ENCODE results near the gene PLCB1. TPM values are rescaled to one million over a fixed set of nuclear protein-coding genes. Genes with fewer than 3 reads are reported as not detected.

The PLCB1 gene
- polyA plus RNA-seq, 1 donor (not counting 4 experiments of a cell fraction or from before 2014, with no cell fraction given): 0.37 TPM

DNA sequence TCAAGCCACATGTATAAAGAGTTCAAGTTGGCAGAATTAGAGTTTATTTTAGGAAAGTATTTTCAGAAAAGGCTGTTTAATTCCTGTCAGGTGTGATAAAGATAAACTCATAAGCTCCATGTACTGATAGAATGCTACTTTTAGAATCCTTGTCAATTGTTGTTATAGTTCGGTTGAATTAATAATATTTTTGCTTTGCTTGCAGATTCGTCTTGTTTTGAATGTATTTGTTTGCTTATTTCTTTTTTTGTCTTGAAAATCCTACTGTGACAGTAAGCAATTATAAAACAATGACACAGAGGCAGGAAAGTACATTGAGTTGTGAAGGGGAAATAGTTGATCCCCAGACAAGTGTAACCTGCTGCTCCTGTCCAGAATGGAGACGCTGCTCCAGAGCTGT, 602.9 kb downstream of the PLCB1 start:
- DNase-seq (ENCODE audit: low read depth, low spot score) (no peak), FAIRE-seq (no peak)
- Histone ChIP-seq H3K9me3 (ENCODE audit: control insufficient read depth, low read depth, low read length) (no peaks in the 10 kb centered on the region), H3K27ac (ENCODE audit: control insufficient read depth, insufficient read depth, low read length) (no peak overlapping the region), H3K9me1 (ENCODE audit: control insufficient read depth, extremely low read depth, insufficient read depth, low read length) (no peaks in the 10 kb centered on the region), H3K4me2 (ENCODE audit: control insufficient read depth, extremely low read depth, insufficient read depth, low read depth, low read length) (no peak overlapping the region), H2AFZ (ENCODE audit: control insufficient read depth, low read length) (no peak overlapping the region), H3K4me3 (ENCODE audit: control insufficient read depth in 2 of 3, extremely low read depth in 1 of 3, insufficient read depth in 2 of 3, low read depth in 1 of 3, low read length in 3 of 3) (no peak overlapping the region), H3K9ac (ENCODE audit: control insufficient read depth, extremely low read depth, insufficient read depth, low read length) (no peak overlapping the region), H3K36me3 (ENCODE audit: control insufficient read depth in 2 of 2, extremely low read depth in 1 of 2, insufficient read depth in 2 of 2, low read length in 2 of 2) (no peaks in the 10 kb centered on the region), H3K79me2 (ENCODE audit: control insufficient read depth, insufficient read depth, low read length) (no peaks in the 10 kb centered on the region), H3K4me1 (ENCODE audit: control insufficient read depth, extremely low read depth, insufficient read depth, low read length) (no peaks in the 10 kb centered on the region), H3K27me3 (ENCODE audit: control insufficient read depth, extremely low read depth, insufficient read depth, low read length) (no peaks in the 10 kb centered on the region), H4K20me1 (ENCODE audit: control insufficient read depth, extremely low read depth, insufficient read depth, low read length) (no peaks in the 10 kb centered on the region)
- TF ChIP-seq, protein P1, sequence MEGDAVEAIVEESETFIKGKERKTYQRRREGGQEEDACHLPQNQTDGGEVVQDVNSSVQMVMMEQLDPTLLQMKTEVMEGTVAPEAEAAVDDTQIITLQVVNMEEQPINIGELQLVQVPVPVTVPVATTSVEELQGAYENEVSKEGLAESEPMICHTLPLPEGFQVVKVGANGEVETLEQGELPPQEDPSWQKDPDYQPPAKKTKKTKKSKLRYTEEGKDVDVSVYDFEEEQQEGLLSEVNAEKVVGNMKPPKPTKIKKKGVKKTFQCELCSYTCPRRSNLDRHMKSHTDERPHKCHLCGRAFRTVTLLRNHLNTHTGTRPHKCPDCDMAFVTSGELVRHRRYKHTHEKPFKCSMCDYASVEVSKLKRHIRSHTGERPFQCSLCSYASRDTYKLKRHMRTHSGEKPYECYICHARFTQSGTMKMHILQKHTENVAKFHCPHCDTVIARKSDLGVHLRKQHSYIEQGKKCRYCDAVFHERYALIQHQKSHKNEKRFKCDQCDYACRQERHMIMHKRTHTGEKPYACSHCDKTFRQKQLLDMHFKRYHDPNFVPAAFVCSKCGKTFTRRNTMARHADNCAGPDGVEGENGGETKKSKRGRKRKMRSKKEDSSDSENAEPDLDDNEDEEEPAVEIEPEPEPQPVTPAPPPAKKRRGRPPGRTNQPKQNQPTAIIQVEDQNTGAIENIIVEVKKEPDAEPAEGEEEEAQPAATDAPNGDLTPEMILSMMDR (optimal IDR thresholded peaks at IDR 0.05 in 1 of 3, IDR thresholded peaks at IDR 0.05 in 1 of 3, conservative IDR thresholded peaks at IDR 0.05 in 1 of 3; ENCODE audit: extremely low read depth in 1 of 3, insufficient read depth in 2 of 3, low read length in 3 of 3): no peak
- no peak for TF ChIP-seq EZH2 (IDR thresholded peaks at IDR 0.05; ENCODE audit: low read length)
- dilution Hi-C loops (cut with MboI; ENCODE audit: extremely low pct_ligation_motif_present, low sequenced_read_pairs): no loop called here

DNA sequence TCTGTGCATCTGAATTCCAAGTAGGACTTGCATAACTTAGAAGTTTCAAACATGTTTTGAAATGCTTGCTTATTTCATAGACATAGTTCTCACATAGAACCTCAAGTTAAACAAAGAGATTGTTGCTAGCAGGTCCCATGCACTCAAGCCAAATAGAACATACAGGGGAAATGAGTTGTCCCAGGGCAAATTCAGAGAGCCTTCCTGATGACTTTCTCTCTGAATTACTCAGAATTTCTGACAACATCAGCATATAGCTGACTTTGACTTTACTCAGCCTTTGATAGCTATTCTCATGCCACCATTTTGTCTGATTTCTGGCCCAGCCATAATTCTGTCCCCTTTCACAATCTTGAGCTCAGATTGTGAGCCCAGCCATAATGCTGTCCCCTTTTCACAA, 603.6 kb downstream of the PLCB1 start:
- dilution Hi-C loops (cut with MboI; ENCODE audit: extremely low pct_ligation_motif_present, low sequenced_read_pairs): no loop called here
- Histone ChIP-seq H4K20me1 (ENCODE audit: control insufficient read depth, extremely low read depth, insufficient read depth, low read length) (no peaks in the 10 kb centered on the region), H3K27ac (ENCODE audit: control insufficient read depth, insufficient read depth, low read length) (no peak overlapping the region), H3K27me3 (ENCODE audit: control insufficient read depth, extremely low read depth, insufficient read depth, low read length) (no peaks in the 10 kb centered on the region), H3K4me3 (ENCODE audit: control insufficient read depth in 2 of 3, extremely low read depth in 1 of 3, insufficient read depth in 2 of 3, low read depth in 1 of 3, low read length in 3 of 3) (no peak overlapping the region), H3K9me3 (ENCODE audit: control insufficient read depth, low read depth, low read length) (no peaks in the 10 kb centered on the region), H3K36me3 (ENCODE audit: control insufficient read depth in 2 of 2, extremely low read depth in 1 of 2, insufficient read depth in 2 of 2, low read length in 2 of 2) (no peaks in the 10 kb centered on the region), H3K9ac (ENCODE audit: control insufficient read depth, extremely low read depth, insufficient read depth, low read length) (no peak overlapping the region), H3K4me2 (ENCODE audit: control insufficient read depth, extremely low read depth, insufficient read depth, low read depth, low read length) (no peak overlapping the region), H3K9me1 (ENCODE audit: control insufficient read depth, extremely low read depth, insufficient read depth, low read length) (no peaks in the 10 kb centered on the region), H3K4me1 (ENCODE audit: control insufficient read depth, extremely low read depth, insufficient read depth, low read length) (no peaks in the 10 kb centered on the region), H3K79me2 (ENCODE audit: control insufficient read depth, insufficient read depth, low read length) (no peaks in the 10 kb centered on the region), H2AFZ (ENCODE audit: control insufficient read depth, low read length) (no peak overlapping the region)
- TF ChIP-seq, protein P1 (optimal IDR thresholded peaks at IDR 0.05 in 1 of 3, IDR thresholded peaks at IDR 0.05 in 1 of 3, conservative IDR thresholded peaks at IDR 0.05 in 1 of 3; ENCODE audit: extremely low read depth in 1 of 3, insufficient read depth in 2 of 3, low read length in 3 of 3): no peak
- no peak for TF ChIP-seq EZH2 (IDR thresholded peaks at IDR 0.05; ENCODE audit: low read length)
- FAIRE-seq (no peak), DNase-seq (ENCODE audit: low read depth, low spot score) (no peak)

Data from keratinocyte (primary cell).